ENCODE measurements around the gene NSG1. TPM values are rescaled to one million over a fixed set of nuclear protein-coding genes. Genes with fewer than 3 reads are reported as not detected.

The NSG1 gene
- total RNA-seq, 2 donors from 2014 or later, result 17.1 to 88.8 TPM

DNA sequence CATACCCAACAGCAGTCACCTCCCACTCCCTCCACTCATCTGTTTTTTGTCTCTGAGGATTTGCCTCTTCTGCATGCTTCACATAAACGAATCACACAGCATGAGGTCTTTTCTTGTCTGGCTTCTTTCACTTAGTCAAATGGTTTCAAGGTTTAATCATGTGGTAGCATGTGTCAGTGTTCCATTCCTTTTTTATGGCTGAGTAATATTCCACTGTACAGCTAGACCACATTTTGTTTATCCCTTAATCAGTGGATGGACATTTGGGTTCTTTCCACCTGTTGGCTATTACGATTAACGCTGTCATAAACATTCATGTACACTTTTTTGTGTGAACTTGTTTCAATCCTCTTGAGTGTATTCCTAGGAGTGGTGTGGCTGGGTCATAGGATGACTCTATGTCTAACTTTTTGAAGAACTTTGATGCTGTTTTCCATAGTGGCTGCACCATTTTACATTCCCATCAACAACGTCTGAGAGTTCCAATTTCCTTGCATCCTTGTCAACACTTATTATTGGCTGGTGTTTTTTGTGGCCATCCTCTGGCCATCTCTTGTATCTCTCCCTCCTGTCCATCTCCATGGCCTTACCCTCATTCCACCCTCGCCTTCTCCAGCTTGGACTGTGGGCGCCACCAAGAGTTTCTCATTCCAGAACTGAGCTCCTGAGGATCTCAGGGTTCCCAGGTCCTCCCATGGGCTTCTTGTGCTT is 12.4 kb upstream of the NSG1 start:
- Histone ChIP-seq H3K4me3 (no peak overlapping the region), H3K4me1 (replicated peaks) (no peaks in the 10 kb centered on the region), H3K27me3 (replicated peaks; ENCODE audit: insufficient read depth) (no peaks in the 10 kb centered on the region), H3K36me3 (no peaks in the 10 kb centered on the region), H3K27ac (no peak overlapping the region), H3K9me3 (no peaks in the 10 kb centered on the region)
- 85% methylated on average over 6 of the region's 6 CpGs for WGBS
- intact Hi-C loops (cut with DNase I), result no loop called here
- TF ChIP-seq POLR2AphosphoS5 (IDR thresholded peaks at IDR 0.05) (no peak), POLR2A (IDR thresholded peaks at IDR 0.05) (no peak)
- TF ChIP-seq, protein P1, sequence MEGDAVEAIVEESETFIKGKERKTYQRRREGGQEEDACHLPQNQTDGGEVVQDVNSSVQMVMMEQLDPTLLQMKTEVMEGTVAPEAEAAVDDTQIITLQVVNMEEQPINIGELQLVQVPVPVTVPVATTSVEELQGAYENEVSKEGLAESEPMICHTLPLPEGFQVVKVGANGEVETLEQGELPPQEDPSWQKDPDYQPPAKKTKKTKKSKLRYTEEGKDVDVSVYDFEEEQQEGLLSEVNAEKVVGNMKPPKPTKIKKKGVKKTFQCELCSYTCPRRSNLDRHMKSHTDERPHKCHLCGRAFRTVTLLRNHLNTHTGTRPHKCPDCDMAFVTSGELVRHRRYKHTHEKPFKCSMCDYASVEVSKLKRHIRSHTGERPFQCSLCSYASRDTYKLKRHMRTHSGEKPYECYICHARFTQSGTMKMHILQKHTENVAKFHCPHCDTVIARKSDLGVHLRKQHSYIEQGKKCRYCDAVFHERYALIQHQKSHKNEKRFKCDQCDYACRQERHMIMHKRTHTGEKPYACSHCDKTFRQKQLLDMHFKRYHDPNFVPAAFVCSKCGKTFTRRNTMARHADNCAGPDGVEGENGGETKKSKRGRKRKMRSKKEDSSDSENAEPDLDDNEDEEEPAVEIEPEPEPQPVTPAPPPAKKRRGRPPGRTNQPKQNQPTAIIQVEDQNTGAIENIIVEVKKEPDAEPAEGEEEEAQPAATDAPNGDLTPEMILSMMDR (IDR thresholded peaks at IDR 0.05), result no peak
- no peak for DNase-seq (ENCODE audit: low spot score)

DNA sequence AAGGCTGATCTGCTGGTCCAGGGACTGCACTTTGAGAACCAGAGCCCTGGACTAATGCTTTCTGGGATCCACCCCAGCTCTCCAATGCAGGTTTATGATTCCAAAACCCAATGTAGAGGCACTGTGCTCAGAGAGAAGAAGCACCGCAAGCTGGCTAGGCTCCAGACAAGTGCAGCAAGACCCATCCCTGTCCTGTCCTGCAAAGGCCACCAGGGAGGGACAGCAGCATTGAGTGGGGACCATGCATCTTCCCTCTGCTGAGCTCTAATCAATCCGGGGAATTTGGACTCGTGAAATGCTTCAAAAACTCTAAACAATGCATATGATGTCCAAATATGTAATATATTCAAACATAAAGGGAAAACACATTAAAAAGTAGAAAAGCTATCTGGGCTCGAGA is 10.8 kb upstream of the NSG1 start:
- WGBS, result 74% methylated on average over 4 of the region's 4 CpGs
- TF ChIP-seq POLR2AphosphoS5 (IDR thresholded peaks at IDR 0.05) (no peak), POLR2A (IDR thresholded peaks at IDR 0.05) (no peak)
- TF ChIP-seq, protein P1 (IDR thresholded peaks at IDR 0.05), result no peak
- Histone ChIP-seq H3K4me3 (no peak overlapping the region), H3K4me1 (replicated peaks) (no peaks in the 10 kb centered on the region), H3K27me3 (replicated peaks; ENCODE audit: insufficient read depth) (no peaks in the 10 kb centered on the region), H3K36me3 (no peaks in the 10 kb centered on the region), H3K27ac (no peak overlapping the region), H3K9me3 (no peaks in the 10 kb centered on the region)
- no peak for DNase-seq (ENCODE audit: low spot score)
- intact Hi-C loops (cut with DNase I), result no loop called here

DNA sequence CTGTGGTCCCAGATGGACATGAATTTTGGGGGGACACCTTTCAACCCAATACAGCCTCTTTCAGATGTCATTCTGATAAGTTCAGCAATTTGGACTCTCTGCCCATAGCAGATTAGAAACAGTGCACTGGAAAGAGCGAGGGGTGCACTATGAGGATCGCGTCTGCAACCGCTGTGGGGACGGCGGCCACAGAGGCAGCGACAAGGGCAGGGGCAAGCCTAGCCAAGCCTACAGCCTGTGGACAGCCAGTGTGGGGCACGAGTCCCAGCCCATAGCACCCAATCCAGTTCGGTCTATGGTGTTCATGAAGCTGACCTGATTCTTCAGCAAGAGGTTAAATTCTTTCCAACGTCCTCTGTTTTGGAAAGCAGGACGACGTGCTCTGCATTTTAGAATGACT is 9.7 kb upstream of the NSG1 start:
- Histone ChIP-seq H3K9me3 (no peaks in the 10 kb centered on the region), H3K27me3 (replicated peaks; ENCODE audit: insufficient read depth) (no peaks in the 10 kb centered on the region), H3K4me3 (no peak overlapping the region), H3K4me1 (replicated peaks) (no peaks in the 10 kb centered on the region), H3K27ac (no peak overlapping the region), H3K36me3 (no peaks in the 10 kb centered on the region)
- TF ChIP-seq POLR2A (IDR thresholded peaks at IDR 0.05) (no peak), POLR2AphosphoS5 (IDR thresholded peaks at IDR 0.05) (no peak)
- TF ChIP-seq, protein P1 (IDR thresholded peaks at IDR 0.05), result no peak
- no peak for DNase-seq (ENCODE audit: low spot score)
- intact Hi-C loops (cut with DNase I), result no loop called here
- 81% methylated on average over 12 of the region's 12 CpGs for WGBS

DNA sequence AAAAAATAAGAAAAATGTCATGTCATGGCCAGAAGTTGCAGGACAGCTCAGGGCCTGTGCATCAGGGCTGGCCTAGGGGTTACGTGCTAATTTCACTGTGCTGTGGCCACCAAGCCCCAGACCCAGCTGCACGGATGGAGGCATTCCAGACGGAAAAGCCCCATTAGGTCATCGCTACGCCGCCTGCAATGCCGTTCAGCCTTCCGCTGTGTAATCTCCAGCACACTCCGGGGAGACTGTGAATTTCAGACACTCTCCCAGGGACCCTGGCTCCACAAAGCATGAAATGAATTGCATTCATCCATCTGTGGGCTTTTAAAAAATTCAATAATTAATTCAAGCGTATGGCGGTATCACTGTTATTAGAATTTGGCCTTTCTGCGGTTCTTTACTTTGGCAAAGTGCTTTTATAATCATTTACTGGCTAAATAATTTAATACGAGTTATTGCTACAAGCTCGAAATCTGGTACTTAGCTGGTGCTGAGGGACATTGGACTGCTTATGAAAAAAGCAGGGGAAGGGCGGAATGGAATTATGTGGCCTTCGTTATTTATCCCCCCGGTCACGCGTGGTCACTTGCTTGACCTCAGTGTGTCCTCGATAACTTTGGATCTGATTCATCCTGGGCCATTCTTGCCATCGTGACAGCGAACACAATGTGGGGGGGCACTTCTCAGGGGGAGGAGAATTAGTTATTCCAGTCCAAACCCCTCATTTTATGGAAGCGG is 9.0 kb upstream of the NSG1 start:
- no peak for DNase-seq (ENCODE audit: low spot score)
- no peaks in the 10 kb centered on the region for H3K9me3 ChIP-seq
- H3K27me3 ChIP-seq (replicated peaks; ENCODE audit: insufficient read depth), result no peaks in the 10 kb centered on the region
- intact Hi-C loops (cut with DNase I), result no loop called here
- H3K4me3 ChIP-seq, result no peak overlapping the region
- TF ChIP-seq POLR2AphosphoS5 (IDR thresholded peaks at IDR 0.05) (no peak), POLR2A (IDR thresholded peaks at IDR 0.05) (no peak)
- TF ChIP-seq, protein P1 (IDR thresholded peaks at IDR 0.05), result no peak
- H3K27ac ChIP-seq, result no peak overlapping the region
- H3K4me1 ChIP-seq (replicated peaks), result no peaks in the 10 kb centered on the region
- H3K36me3 ChIP-seq, result no peaks in the 10 kb centered on the region
- WGBS, result 82% methylated on average over 23 of the region's 23 CpGs
